Neural cell (in vitro differentiated cells): Measurements from ENCODE around the gene TBL1X. TPM values are rescaled to one million over a fixed set of nuclear protein-coding genes. Genes with fewer than 3 reads are reported as not detected.

ENCODE experiments used
- H2AFZ ChIP-seq: fragments of 200-600, 300-800 bp; sonication (generic), shearing (Covaris generic); 2 replicates; pipeline ENCODE4 v1.6.0; 2014; ENCODE audit warnings: low read depth, mild to moderate bottlenecking, antibody characterized with exemption, low read length, moderate library complexity
- H3F3A ChIP-seq: fragments of 200-600 bp; shearing (Covaris generic); 2 replicates; pipeline ENCODE4 v1.6.1; 2016; ENCODE audit warnings: mild to moderate bottlenecking, moderate library complexity, mixed read lengths, antibody characterized with exemption, low read length; ENCODE audit not compliant: insufficient read depth, poor library complexity, severe bottlenecking
- H3K27ac ChIP-seq: fragments of 200-600, 300-800 bp; sonication (generic), shearing (Covaris generic); 2 replicates; pipeline ENCODE4 v1.5.1; 2014; ENCODE audit warnings: mild to moderate bottlenecking, low read length, moderate library complexity
- H3K27me3 ChIP-seq: fragments of 300-800, 200-600 bp; sonication (generic), shearing (Covaris generic); 2 replicates; pipeline ENCODE4 v1.6.0; 2014; ENCODE audit warnings: mild to moderate bottlenecking, low read depth, low read length, moderate library complexity; ENCODE audit not compliant: insufficient read depth
- H3K36me3 ChIP-seq: fragments of 300-800, 200-600 bp; sonication (generic), shearing (Covaris generic); 2 replicates; pipeline ENCODE4 v1.5.1; 2014; ENCODE audit warnings: mild to moderate bottlenecking, antibody characterized with exemption, low read length, moderate library complexity; ENCODE audit not compliant: insufficient read depth
- H3K4me2 ChIP-seq: fragments of 300-800, 200-600 bp; sonication (generic), shearing (Covaris generic); 2 replicates; pipeline ENCODE4 v1.6.0; 2014; ENCODE audit warnings: mild to moderate bottlenecking, low read length
- H3K4me3 ChIP-seq: fragments of 300-800, 200-600 bp; sonication (generic), shearing (Covaris generic); 2 replicates; pipeline ENCODE4 v1.5.1; 2014; ENCODE audit warnings: mild to moderate bottlenecking, low read length, moderate library complexity
- H3K79me2 ChIP-seq: fragments of 200-600 bp; shearing (Covaris generic); replicated peaks from 2 replicates; pipeline ENCODE4 v1.6.0; 2014; ENCODE audit warnings: mild to moderate bottlenecking, low read length, moderate library complexity; ENCODE audit not compliant: insufficient read depth
- H3K9ac ChIP-seq: fragments of 300-800, 200-600 bp; sonication (generic), shearing (Covaris generic); 2 replicates; pipeline ENCODE4 v1.6.1; 2016; ENCODE audit warnings: mild to moderate bottlenecking, low read length, mixed read lengths
- H3K9me2 ChIP-seq: fragments of 200-600 bp; shearing (Covaris generic); 2 replicates; pipeline ENCODE4 v1.6.1; 2016; ENCODE audit warnings: mild to moderate bottlenecking, low read length, mixed read lengths; ENCODE audit not compliant: insufficient read depth
- H3K9me3 ChIP-seq: fragments of 200-600, 300-800 bp; sonication (generic), shearing (Covaris generic); 2 replicates; pipeline ENCODE4 v1.6.1; 2016; ENCODE audit warnings: mild to moderate bottlenecking, mixed run types, low read length, moderate library complexity, mixed read lengths
- H4K20me1 ChIP-seq: fragments of 200-600 bp; shearing (Covaris generic); 2 replicates; pipeline ENCODE4 v1.6.1; 2016; ENCODE audit warnings: mild to moderate bottlenecking, mixed run types; ENCODE audit not compliant: insufficient read depth
- EP300 ChIP-seq: fragments of 450-650 bp; conservative IDR thresholded peaks from 2 replicates; pipeline ENCODE4 v1.6.1; 2014; ENCODE audit warnings: antibody characterized with exemption, mild to moderate bottlenecking, moderate library complexity; ENCODE audit not compliant: poor library complexity, severe bottlenecking
- EZH2 ChIP-seq: fragments of 200-600, 300-800 bp; shearing (Covaris generic), sonication (generic); IDR thresholded peaks from 2 replicates; pipeline ENCODE4 v1.6.1; 2014; ENCODE audit warnings: antibody characterized with exemption, low read length, borderline replicate concordance, mild to moderate bottlenecking; ENCODE audit not compliant: insufficient read depth, poor library complexity, severe bottlenecking
- MXI1 ChIP-seq: fragments of 450-650 bp; conservative IDR thresholded peaks from 2 replicates; pipeline ENCODE4 v1.6.1; 2014; ENCODE audit warnings: antibody characterized with exemption, mild to moderate bottlenecking; ENCODE audit not compliant: poor library complexity, severe bottlenecking
- POLR2AphosphoS5 ChIP-seq: IDR thresholded peaks from 2 replicates; pipeline ENCODE4 v1.6.1; 2012
- RAD21 ChIP-seq: fragments of 450-650 bp; conservative IDR thresholded peaks from 2 replicates; pipeline ENCODE4 v1.6.1; 2014; ENCODE audit warnings: antibody characterized with exemption, mild to moderate bottlenecking, moderate library complexity
- REST ChIP-seq: IDR thresholded peaks from 2 replicates; pipeline ENCODE4 v1.6.1; 2012; ENCODE audit warnings: borderline replicate concordance
- SMC3 ChIP-seq: fragments of 450-650 bp; conservative IDR thresholded peaks from 2 replicates; pipeline ENCODE4 v1.6.1; 2014; ENCODE audit warnings: antibody characterized with exemption, mild to moderate bottlenecking, moderate library complexity; ENCODE audit not compliant: poor library complexity
- TAF1 ChIP-seq: IDR thresholded peaks from 2 replicates; pipeline ENCODE4 v1.6.1; 2012; ENCODE audit warnings: low read depth
- polyA plus RNA-seq: library from polyadenylated mRNA; depleted of rRNA; stranded (reverse); fragments of >200 nt; gene quantifications from 2 replicates; pipeline ENCODE4 v1.2.3, GENCODE V29; 2014
- TF ChIP-seq, protein P1 (sequence below): fragments of 450-650 bp; IDR thresholded peaks from 2 replicates; pipeline ENCODE4 v1.5.1; 2014; ENCODE audit warnings: antibody characterized with exemption, mild to moderate bottlenecking, moderate library complexity; ENCODE audit not compliant: poor library complexity, severe bottlenecking

The TBL1X gene
- polyA plus RNA-seq, 1 donor from 2014 or later, result 2.2 TPM

DNA sequence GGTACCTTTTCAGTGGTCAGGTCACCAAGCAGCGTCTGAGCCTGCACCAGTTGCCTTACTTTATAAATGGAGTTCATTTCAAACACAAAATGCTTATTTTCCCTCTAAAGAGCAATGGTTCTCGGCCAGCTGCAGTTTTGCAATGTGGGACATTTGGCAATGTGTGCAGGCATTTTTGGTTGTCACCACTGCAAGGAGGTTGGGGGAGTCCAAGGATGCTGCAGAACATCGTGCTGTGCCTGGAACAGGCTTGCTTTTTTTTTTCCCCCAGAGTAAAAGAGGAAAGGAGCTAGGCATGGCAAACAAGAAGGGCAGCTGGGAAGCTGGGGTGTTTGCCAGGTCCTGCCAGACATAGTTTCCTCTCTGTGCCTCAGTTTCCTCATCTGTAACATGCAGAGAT lies 185.2 kb downstream of the TBL1X start:
- Histone ChIP-seq H3K27ac (no peak overlapping the region), H3K4me2 (no peak overlapping the region), H3K79me2 (no peaks in the 10 kb centered on the region), H3K9me2 (no peaks in the 10 kb centered on the region), H3K9me3 (no peaks in the 10 kb centered on the region), H4K20me1 (no peaks in the 10 kb centered on the region), H3K27me3 (no peaks in the 10 kb centered on the region), H3K36me3 (no peaks in the 10 kb centered on the region), H3K4me3 (no peak overlapping the region), H2AFZ (no peak overlapping the region), H3F3A (no peaks in the 10 kb centered on the region), H3K9ac (no peak overlapping the region)
- TF ChIP-seq TAF1, result no peak

DNA sequence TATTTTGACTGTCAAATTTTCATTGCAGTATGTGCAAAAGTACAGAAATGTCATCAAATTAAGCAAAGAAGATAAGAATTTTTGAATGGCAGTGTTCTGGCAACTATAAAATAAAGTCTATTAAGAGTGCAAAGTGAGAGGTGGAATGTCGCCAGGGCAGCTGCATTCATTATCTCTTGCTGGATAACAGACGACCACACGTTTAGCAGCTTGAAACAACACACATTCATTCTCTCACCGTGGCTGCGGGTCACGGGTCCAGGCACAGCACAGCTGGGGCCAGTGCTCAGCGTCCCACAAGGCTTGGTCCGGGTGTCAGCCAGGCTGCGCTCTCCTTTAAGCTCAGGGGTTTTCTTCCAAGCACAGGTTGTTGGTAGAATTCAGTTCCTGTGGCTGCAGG lies 186.9 kb downstream of the TBL1X start:
- no peaks in the 10 kb centered on the region for H3F3A ChIP-seq
- H3K27me3 ChIP-seq, result no peaks in the 10 kb centered on the region

More for the DNA sequence above, 186.9 kb downstream of the TBL1X start:
- Histone ChIP-seq H3K4me2 (no peak overlapping the region), H3K4me3 (no peak overlapping the region), H3K27ac (no peak overlapping the region), H2AFZ (no peak overlapping the region), H3K79me2 (no peaks in the 10 kb centered on the region), H3K9me2 (no peaks in the 10 kb centered on the region), H3K36me3 (no peaks in the 10 kb centered on the region), H3K9ac (no peak overlapping the region), H4K20me1 (no peaks in the 10 kb centered on the region), H3K9me3 (no peaks in the 10 kb centered on the region)
- TF ChIP-seq SMC3 (no peak), MXI1 (no peak), EZH2 (no peak), REST (no peak), EP300 (no peak), RAD21 (no peak), POLR2AphosphoS5 (no peak), TAF1 (no peak)
- TF ChIP-seq, protein P1, sequence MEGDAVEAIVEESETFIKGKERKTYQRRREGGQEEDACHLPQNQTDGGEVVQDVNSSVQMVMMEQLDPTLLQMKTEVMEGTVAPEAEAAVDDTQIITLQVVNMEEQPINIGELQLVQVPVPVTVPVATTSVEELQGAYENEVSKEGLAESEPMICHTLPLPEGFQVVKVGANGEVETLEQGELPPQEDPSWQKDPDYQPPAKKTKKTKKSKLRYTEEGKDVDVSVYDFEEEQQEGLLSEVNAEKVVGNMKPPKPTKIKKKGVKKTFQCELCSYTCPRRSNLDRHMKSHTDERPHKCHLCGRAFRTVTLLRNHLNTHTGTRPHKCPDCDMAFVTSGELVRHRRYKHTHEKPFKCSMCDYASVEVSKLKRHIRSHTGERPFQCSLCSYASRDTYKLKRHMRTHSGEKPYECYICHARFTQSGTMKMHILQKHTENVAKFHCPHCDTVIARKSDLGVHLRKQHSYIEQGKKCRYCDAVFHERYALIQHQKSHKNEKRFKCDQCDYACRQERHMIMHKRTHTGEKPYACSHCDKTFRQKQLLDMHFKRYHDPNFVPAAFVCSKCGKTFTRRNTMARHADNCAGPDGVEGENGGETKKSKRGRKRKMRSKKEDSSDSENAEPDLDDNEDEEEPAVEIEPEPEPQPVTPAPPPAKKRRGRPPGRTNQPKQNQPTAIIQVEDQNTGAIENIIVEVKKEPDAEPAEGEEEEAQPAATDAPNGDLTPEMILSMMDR, result no peak
